Femur (tissue), 1 donor: ENCODE data around the gene RUNX3.

Source experiments
- DNase-seq: peaks from one replicate; pipeline ENCODE4 v3.0.0-alpha.2; 2017

The RUNX3 gene

DNA sequence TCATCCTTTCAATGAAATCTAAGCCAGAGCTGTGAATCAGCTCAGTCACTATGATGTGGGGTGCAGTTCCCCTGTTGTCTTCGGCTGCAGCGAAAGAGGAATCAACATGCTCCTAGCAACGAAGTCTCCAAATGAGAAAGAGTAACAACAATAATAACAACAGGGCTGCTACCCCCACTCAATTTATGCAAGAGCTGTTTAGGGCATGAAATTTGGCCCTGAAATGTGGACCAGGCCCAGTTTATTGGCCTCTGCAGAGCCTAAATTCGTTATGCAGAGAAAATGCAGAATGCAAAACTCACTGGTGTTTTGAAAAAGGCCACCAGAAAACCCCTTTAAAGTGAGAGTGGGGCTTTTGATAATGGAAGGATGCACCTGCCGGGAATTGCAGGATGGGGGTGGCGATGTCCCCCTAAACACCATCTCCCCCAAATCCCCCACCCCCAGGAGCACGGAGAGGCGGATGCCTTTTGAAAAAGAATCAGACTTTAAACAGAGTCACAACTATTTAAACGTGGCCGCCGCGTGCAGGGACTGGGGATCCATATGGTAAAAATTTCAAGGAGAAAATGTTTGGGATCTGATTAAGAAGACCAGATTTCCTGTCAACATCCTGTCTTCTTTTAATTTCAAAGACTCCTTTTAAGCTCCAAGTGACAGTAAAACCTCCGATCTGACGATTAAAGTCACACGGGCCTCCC lies 1.9 kb downstream of the RUNX3 start:
- no peak for DNase-seq

DNA sequence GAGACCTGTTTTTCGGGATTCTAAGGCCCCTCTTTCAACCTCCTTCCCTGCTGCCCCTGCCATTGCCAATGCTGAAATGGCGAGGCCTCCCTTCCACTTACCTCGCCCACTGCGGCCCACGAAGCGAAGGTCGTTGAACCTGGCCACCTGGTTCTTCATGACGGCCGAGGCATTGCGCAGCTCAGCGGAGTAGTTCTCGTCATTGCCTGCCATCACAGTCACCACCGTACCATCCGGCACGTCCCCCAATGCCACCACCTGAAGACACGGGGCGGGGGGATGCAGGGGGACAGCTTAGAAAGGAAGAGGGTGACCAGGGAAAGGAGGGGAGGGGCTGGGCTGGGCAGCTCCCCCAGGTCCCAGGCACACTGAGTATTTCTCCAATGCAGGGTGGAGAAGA lies 2.6 kb downstream of the RUNX3 start:
- no peak for DNase-seq

DNA sequence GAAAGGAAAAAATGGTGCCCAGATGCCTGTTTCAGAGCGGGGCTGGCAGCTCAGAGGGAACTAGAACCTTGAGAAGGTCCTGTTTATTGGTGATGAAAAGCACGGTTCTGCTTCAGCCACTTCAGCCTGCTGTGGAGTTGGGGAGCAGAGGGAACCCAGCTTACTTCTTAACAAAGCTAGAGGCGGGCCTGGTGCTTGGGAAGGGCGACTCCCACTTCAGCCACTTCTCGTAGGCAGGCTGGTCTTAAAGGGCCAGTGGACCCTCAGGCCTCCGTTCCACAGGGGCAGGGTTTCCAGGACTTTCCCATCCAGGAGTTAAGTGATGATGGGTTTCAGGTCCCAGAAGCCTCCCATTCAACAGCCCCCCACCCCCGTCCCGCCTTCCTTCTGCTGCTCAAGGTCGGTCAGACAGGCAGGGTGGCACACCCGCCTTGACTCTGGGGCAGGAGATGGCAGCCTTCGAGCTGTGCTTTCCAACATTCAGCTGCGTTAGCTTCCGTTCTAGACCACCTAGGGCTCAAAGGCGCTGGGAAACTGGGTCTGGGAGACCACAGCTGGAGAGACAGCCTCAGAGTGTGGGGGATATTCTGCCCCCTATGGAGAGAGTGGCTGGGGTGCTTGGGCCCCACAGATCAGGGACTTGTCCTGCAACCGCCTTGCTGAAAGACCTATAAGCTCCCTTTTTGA lies 3.4 kb downstream of the RUNX3 start:
- no peak for DNase-seq

DNA sequence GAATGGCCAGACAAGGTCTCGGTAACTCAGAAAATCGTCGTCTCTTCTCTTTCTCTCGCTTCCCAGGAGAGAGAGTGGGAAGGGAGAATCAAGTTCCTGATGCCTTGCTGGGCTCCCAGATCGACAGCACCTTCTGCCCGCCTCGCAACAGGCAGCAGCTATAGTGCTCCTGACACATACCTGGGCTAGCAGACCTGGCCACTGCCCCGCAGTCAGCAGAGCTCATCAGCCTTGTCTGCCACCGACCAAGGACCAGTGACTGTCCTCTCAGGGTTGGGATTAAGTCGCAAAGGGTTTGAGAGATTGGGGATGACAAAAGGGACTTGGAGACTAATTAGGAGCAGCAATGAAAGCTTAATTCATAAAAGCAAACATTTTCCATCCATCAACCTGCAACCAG lies 4.1 kb downstream of the RUNX3 start:
- no peak for DNase-seq

DNA sequence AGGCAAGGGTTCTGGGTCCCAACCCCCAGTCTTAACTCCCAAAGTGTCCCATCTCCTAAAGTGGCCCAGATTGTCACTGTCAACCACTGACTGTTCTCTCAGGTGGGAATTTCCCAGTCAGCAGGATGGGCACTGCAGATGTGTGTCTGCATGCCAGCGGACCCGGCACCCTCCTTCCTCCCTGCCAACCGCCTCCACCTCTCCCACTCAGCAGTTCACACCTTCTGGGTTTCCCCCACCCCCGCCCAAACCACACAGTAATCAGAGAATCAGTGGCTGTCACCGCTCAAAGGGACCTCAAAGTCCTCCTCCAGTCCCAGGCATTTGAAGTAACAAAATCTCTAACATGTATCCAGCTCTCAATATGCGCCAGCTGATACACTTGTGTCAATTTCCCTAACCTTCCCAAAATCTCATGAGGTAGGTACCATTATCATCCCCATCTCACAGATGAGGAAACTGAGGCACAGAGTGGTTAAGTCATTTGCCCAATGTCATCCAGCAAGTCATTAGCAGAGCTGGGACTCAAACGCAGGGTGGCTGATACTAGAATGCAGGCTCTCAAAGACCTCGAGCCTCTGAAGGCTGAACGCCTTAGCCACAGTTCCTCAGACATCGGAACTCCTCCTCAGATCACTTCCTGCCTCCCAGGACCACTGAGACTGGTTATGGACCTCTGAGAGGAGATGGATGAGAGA lies 4.8 kb downstream of the RUNX3 start:
- no peak for DNase-seq

DNA sequence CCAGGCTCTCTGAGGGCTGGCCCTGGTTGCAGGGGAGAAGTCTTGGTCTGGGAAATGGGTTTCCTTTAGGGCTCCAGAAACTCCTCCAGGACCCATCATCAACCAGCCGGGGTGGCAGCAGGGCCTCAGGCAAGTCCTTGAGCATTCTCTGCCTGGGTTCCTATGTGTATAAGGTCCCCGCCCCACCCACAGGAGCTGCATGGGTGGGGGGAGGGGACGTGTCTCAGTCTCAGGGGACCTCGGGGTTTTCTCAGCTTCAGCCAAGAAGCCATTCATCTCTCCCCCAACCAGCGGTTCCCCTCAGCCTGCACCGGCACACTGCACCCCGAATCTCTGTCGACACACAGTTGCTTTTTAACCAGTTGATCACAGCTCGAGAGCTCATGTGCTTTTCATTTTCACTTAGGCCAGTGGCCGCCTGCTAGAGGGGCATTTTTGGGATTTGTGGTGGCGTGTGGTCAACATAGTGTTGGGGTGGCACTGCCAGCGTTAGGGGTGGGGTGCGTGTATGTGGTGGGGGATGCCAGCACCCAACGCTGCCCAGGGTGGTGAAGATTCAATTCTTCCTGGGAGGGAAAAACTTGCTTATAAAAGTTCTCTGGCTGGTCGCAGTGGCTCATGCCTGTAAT lies 6.5 kb downstream of the RUNX3 start:
- DNase-seq = no peak

DNA sequence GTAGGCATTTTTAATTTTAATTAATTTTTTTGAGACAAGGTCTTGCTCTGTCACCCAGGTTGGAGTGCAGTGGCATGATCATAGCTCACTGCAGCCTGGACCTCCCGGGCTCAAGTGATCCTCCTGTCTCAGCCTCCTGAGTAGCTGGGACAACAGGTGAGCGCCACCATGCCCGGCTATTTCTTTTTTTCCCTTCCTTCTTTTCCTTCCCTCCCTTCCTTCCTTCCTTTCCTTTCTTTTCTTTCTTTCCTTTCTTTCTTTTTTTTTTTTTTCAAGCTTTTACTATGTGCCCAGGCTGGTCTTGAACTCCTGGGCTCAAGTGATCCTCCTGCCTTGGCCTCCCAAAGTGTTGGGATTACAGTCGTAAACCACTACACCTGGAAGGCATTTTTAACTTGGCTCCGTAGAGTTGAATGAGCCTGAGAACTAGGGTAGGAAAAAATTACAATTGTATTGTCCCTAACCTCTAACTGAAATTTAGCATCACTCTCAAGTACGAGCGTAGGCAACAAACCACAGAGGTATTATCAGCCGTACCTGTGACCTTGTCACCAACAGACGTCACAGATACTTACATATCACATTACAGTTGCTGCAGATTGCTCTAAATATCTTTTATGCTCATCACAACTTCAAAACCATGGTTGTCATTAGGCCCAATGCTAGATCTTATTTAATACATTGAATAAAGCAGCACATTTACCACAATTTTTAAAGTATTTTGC lies 8.0 kb downstream of the RUNX3 start:
- no peak for DNase-seq

DNA sequence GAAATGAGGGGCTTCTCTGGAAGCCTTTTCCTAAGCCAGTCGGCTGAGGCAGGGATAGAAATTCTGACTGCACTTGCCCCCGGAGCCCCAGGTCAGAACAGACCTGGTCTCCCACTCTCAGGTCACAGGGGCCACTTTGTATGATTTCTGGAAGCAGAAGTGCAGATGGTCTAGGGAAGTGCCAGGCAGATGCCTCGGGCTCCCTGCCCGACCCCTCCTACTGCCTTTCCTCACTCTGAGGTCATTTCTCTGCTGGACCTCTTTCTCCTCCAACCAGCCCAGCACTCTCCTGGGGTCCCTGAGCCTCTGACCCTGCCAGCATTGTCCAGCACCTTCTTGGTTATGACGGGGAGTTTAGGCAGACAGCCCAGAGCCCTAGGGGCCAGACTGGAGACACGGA lies 8.7 kb downstream of the RUNX3 start:
- no peak for DNase-seq

DNA sequence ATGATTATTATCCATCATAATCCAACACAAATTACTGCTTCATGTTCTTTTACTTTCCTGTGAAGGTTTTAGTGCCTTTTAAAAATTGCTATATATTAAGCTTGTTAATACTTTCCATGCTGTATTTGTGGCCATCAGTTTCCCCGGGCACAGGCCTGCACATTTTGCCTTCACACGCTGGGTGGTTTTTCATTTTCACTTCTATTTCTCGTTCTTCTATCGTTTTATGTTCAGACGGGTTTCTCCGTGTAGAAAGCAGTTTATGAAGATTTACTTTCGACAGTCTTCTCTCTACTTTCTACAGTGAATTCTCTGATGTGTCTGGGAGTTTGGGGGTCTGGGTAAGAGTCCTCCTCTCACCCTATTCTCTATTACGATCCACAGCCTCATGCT lies 9.5 kb downstream of the RUNX3 start:
- no peak for DNase-seq

DNA sequence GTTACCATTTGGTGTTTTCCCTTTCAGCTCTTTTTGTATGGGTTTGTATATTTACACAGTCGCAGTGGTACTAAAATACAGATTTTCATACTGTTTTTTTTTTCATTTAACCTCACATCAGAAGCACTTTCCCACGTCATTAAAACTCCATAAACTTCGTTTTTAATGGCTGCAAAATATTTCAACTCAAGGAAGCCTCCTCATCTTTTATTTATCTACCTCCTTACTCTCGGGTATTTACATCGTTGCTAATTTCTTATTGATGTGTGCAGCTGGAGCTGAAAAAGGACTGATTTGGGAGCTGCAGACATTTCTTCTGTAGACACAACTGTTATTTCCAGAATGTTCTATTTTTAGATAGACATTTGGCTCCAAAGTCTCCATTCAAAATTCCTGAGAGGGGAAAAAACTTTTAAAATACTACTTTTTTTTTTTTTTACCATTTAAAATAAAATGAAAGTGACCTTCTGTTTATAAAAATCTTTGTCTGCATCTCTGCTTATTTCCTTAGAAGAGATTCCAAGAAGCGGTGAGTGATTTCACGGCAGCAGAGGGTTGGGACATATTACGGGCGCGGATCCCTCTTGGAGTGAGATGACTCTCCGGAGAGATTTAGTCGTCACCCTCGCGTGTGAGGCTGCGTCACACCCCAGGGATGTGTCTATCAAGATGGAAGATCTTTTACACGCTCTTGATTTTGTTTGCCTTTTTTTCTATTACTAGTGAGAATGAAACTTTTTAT lies 10.1 kb downstream of the RUNX3 start:
- DNase-seq = no peak

DNA sequence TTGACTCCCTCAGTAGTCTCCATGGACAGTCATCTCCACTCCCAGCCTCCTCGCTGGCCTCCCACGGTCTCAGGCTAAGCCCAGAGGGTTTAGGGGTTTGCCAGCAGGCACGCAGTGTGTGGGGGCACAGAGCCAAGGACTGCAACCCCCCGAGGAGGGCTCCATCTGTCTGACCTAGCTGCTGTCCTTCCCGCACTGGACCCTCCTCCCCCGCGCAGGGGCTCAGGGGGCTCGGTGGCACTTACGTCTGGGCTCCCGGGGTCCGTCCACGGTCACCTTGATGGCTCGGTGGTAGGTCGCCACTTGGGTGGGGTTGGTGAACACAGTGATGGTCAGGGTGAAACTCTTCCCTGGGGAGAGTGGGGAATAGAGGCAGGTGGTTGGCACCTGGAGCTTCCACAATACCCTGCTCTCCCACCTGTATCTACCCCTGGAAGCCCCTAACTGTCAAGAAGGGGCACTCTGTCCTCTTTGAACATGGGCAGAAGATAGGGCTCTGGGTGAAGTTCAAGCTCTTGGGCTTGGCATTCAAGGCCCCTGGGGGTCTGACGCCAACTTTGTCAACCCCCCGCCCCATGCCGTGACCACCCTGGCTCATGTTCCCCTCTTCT lies 11.0 kb downstream of the RUNX3 start:
- DNase-seq = no peak

DNA sequence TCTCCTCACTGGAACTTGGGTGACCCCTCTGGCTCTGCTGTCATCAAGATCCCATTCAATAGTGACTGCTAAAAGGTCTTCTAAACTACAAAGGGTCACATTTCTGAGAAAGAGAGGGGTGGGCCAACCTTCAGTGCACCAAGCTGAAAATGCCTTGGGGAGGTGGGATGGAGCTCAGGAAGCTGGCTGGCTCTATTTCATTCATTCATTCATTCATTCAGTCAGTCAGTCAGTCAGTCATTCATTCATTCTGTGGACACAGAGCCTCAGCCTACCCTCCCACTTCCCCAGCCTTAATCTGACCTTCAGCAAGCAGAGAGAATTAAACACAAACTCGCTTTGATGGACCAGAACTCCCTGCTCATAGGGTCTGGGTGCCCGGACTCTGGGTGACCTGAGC lies 11.7 kb downstream of the RUNX3 start:
- DNase-seq = no peak

DNA sequence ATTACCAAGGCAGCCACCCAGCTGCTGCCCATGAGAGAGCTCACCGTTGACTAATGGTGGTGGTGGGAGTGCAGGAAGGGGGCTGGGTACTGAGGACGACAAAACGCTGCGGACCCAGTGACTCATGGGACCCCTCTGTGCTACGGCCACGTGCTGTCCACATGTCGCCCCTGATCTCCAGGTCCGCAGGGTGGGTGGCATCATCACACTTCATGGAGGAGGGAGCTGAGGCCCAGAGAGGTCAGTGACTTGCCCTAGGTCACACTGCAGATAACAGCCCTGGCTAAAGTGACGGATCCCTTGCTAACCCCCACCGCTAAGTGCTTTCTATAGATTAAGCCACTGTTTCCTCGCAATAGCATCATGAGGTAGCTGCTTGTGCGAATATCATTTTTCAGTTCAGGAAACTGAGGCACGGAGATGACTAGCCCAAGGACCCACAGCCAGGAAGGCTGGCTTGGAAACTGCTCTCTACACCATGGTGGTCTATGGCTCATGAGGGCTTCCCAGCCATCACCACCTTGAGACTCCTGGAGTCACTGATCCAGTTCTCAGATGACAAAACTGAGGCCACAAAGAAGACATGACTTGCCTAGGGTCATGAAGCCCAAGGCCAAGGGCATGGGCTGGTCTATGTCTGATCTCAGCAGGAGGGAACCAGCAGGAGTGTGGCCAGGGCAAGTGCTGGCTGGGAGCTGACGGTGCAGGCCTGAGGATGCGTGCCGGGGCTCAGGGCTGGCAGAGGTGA lies 12.6 kb downstream of the RUNX3 start:
- no peak for DNase-seq

DNA sequence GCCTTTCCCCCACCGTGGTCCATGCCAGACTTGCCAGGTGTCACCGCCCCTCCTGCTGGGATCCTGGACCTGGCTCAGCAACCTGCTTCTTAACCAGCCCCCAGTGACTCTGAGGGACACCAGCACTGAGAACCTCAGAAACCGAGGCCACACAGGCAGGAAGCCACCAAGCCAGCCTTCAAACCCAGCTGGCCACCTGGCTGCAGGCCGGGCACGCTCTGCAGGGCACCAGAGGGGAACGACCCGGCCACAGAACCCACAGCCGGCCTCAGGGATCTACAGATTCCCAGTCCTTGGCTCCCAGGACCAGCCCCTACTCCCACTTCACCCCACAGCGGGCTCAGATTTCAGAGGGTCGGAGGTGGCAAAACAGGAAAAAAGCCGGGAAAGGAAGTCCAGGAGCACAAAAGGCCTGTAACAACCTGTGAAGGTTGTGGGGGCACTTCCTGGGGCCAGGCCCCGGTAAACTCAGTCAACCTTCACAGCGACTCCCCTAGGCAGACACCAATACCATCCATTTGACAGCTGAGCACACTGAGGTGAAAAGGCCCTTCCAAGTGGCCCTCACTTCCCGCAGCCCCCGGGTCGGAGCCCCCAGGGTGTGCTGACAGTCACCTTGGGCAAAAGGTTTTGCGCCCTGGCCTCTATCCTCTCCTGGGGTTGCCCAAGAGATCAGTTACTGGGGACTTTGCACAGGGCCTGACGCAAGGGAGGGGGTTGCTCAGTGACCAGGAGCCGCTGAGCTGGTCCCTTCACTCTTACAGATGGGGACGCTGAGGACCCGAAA lies 14.1 kb downstream of the RUNX3 start:
- DNase-seq = no peak

DNA sequence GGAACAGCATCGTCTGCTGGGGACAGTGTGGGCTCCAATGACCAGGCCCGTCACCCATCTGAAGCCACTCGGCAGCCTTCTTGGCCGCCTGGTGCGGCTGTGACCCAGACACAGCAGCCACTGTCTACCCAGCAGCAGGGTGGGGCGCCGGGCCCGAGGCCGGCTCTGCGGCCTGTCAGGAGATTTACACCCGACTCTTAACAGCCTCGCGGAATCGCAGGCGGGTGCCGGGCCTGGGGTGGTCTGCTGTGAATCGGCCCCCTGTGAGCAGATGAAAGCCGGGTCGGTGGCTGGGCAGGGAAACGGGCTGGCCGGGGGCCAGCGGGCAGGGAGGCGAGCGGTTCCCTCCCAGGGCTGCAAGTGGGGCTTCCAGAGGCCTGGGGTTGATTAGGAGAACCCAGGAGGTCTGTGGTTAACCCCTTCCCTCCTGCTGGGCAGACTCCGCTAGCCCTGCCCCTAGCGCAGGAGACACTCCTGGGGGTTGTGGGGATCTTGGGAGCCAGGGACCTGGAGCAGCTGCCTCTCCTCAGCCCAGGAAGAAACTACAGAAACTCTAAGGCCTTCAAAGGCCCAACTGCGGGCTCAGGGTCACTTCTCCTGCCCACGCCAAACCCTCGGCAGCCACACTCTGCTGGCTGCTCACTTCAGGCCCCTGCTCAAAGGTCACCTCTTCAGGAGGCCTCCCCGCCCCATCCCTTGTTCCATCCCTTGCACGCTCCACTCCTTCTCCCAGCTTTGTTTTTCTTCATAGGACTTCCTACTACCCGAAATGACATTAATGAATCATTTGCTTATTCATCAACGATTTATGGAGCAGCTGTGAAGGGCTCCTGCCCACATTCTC lies 15.6 kb downstream of the RUNX3 start:
- peak; percentile 67 for DNase-seq

DNA sequence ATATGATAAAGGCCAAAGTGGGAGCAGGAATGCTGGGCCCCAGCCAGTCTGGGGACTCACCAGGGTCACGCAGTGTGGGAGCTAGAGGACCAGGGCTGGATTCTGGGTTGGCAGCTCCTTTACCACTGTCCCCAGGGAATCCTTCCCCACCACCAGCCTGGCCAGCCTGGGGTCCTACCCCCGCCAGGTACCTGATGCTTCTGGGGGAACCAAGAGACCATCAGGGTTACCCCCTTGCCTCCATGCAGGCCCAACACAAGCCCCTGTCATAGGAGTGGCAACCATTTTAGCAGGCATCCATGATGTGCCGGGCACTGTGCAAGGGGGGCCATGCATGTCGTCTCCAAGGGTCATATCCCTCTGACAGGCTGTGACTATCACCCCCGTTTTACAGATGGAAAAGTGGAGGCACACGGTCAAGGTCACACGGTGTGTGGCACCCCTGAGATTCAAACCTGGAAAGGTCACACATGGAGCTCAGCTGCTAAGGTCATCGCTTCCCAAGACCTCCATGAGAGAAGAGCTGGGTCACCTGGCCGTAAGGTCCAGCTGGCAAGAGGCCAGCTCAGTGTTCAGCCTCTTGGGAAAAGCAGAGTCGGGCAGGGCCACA lies 16.4 kb downstream of the RUNX3 start:
- DNase-seq = no peak

DNA sequence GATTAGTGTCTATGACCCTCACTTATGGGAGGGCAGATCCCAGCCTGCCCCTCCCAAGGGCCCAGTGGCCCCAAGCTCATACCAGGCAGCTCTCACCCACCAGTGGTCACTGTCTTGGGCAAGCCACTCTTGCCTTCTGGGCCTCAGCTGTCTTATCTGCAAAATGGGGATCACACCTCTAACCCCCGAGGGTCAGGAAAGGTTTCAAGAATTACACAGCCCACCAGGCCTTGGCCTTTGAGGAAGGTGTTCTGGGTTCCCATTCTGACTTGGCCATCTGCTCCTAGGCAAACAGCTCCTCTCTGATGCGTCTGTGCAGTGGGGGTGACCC lies 16.8 kb downstream of the RUNX3 start:
- DNase-seq = no peak

DNA sequence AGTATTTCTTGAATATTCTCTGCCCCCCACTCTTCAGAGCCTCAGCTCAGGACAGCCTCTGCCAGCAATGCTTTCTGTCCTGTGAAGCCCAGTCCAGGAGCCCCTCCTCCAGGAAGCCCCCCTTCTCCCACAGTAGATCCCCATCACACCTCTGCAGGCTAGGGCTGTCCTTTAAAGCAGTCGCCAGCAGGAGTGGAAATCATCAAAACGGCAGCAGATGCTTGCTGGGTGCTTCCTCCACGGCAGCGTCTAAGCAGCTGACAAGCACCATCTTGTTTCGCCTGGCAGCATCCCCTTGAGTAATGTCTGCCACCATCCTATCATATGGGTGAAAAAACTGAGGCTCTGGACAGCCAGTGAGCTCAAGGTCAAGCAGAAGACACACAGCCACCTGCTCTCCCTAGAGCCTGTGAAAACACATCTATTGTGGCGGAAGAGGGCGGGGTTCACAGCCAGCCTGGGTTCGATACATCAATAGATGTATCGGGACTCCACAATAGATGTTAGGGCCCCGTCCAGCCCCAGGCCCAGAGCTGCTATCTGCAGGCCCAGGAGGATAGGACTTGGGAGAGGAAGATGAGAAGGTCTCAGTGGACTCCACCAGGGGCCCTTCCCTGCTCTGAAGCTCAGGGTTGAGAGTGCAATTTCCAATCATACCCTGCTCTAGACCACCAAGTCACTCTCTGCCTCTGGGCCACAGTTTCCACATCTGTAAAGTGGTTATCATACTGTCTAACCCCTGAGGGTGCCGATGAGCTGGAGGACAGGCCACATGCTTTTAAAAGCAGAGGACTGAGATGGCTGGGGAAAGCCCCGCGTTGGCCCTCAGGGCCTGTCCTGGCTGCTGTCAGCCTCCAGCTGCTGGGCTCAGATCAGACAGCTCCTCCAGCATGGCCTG lies 17.5 kb downstream of the RUNX3 start:
- no peak for DNase-seq
